CD4-positive, alpha-beta T cell (primary cell): ENCODE results near the gene HSH2D. TPM values are rescaled to one million over a fixed set of nuclear protein-coding genes. Genes with fewer than 3 reads are reported as not detected.

ENCODE experiments used
- ATAC-seq: fragments of 200-7000 bp; cut with Tn5 transposase; one replicate; pipeline ENCODE4 v1.10.0; 2022; ENCODE audit warnings: mild to moderate bottlenecking; ENCODE audit not compliant: poor library complexity
- CTCF ChIA-PET: fragments of 350-600 bp; sonication (Branson Sonifier 250); formaldehyde crosslinking; loops from one replicate; lab custom pipeline; 2021; ENCODE audit warnings: antibody characterized with exemption, inconsistent platforms; lab: Charles Lee
- POLR2A ChIA-PET: fragments of 350-600 bp; sonication (Branson Sonifier 250); formaldehyde crosslinking; loops from one replicate; lab custom pipeline; 2021; ENCODE audit warnings: antibody characterized with exemption, inconsistent platforms; lab: Charles Lee
- DNase-seq, 14 experiments: peaks; one replicate each; pipeline ENCODE4 v3.0.0-alpha.2; 2013 to 2020; ENCODE audit warnings: mixed read lengths in 2 of 14
- H3K27ac ChIP-seq, 2 donors: one replicate each; pipeline versions ENCODE4 v1.5.1 to v1.7.0; 2013; ENCODE audit warnings: low read length in 2 of 2, low read depth in 1 of 2, mild to moderate bottlenecking in 1 of 2
- H3K27me3 ChIP-seq, 2 experiments: 1 replicate in 1 of 2; 2 replicates in 1 of 2; pipeline versions ENCODE4 v1.6.1 to v1.7.0; 2013; ENCODE audit warnings: low read length in 2 of 2, control low read depth in 1 of 2, mild to moderate bottlenecking in 1 of 2, moderate library complexity in 1 of 2; ENCODE audit not compliant: insufficient read depth in 2 of 2, control insufficient read depth in 1 of 2
- H3K36me3 ChIP-seq: one replicate; pipeline ENCODE4 v1.6.1; 2013; ENCODE audit warnings: low read length, control low read depth; ENCODE audit not compliant: insufficient read depth
- H3K4me1 ChIP-seq: one replicate; pipeline ENCODE4 v1.6.1; 2013; ENCODE audit warnings: low read length, control low read depth; ENCODE audit not compliant: insufficient read depth
- H3K4me3 ChIP-seq: one replicate; pipeline ENCODE4 v1.5.1; 2013; ENCODE audit warnings: mild to moderate bottlenecking, low read length, moderate library complexity
- H3K9me3 ChIP-seq, 2 experiments: 1 replicate in 1 of 2; 2 replicates in 1 of 2; pipeline versions ENCODE4 v1.6.1 to v1.7.0; 2013; ENCODE audit warnings: low read length in 2 of 2, mild to moderate bottlenecking in 2 of 2, control low read depth in 1 of 2, moderate library complexity in 1 of 2; ENCODE audit not compliant: control insufficient read depth in 1 of 2, insufficient read depth in 1 of 2
- H3K27ac Mint-ChIP-seq: one replicate; pipeline ENCODE4 v1.8.0; 2020; ENCODE audit warnings: mixed read lengths
- H3K27me3 Mint-ChIP-seq: one replicate; pipeline ENCODE4 v1.8.0; 2021; ENCODE audit warnings: mixed read lengths
- H3K36me3 Mint-ChIP-seq: one replicate; pipeline ENCODE4 v1.8.0; 2021; ENCODE audit warnings: low read depth, mixed read lengths
- H3K4me1 Mint-ChIP-seq: one replicate; pipeline ENCODE4 v1.8.0; 2021; ENCODE audit warnings: low read depth, mixed read lengths
- H3K4me3 Mint-ChIP-seq: one replicate; pipeline ENCODE4 v1.8.0; 2020; ENCODE audit warnings: mild to moderate bottlenecking, mixed read lengths
- H3K9me3 Mint-ChIP-seq: one replicate; pipeline ENCODE4 v1.8.0; 2020; ENCODE audit warnings: mixed read lengths
- CTCF ChIP-seq: fragments of 200-600 bp; IDR thresholded peaks from one replicate; pipeline ENCODE4 v1.8.0; 2022; ENCODE audit warnings: antibody characterized with exemption, mild to moderate bottlenecking
- intact Hi-C, 2 experiments: fragments of 100-400 bp; cut with DNase I in 1 of 2; cut with micrococcal nuclease in 1 of 2; formaldehyde crosslinking; loops; one replicate each; pipeline versions ENCODE4 v1.15.1 to v1.9.0; 2023 to 2025; cut with DNase I, micrococcal nuclease
- total RNA-seq, 174 experiments: library from RNA in 2 of 174; stranded (reverse) in 2 of 174; gene quantifications; one replicate each; pipeline ENCODE4 v1.2.3 and lab custom pipeline; 2021 to 2026

The HSH2D gene
- total RNA-seq, 2 experiments from 2014 or later = 46.0 to 46.9 TPM

- TF ChIP-seq CTCF = no peak
- peaks cover 0 to 4% of the 10 kb centered on the region in 2 experiments for H3K9me3 ChIP-seq
- H3K27me3 ChIP-seq = no peaks in the 10 kb centered on the region
- peaks cover 5% of the 10 kb centered on the region for H3K4me1 ChIP-seq
- CTCF ChIA-PET = no interaction called here
- no peak overlapping the region for H3K4me3 ChIP-seq
- no peak for DNase-seq
- H3K36me3 ChIP-seq = no peaks in the 10 kb centered on the region
- ATAC-seq = no peak
- no peaks in the 10 kb centered on the region for H3K4me1 Mint-ChIP-seq
- H3K36me3 Mint-ChIP-seq = no peaks in the 10 kb centered on the region
- intact Hi-C loops = no loop called here
- no peak overlapping the region for H3K4me3 Mint-ChIP-seq
- no peak overlapping the region for H3K27ac ChIP-seq
- no peak overlapping the region for H3K27ac Mint-ChIP-seq
- no peaks in the 10 kb centered on the region for H3K9me3 Mint-ChIP-seq
- H3K27me3 Mint-ChIP-seq = no peaks in the 10 kb centered on the region
- POLR2A ChIA-PET = no interaction called here
These were observed 22.9 kb downstream of the HSH2D start for GRCh38 chr19:16166417-16166816.

- Histone ChIP-seq H3K4me1 (peaks cover 5% of the 10 kb centered on the region), H3K27me3 (no peaks in the 10 kb centered on the region), H3K27ac (no peak overlapping the region), H3K9me3 (peaks cover 0 to 4% of the 10 kb centered on the region in 2 experiments), H3K36me3 (no peaks in the 10 kb centered on the region), H3K4me3 (no peak overlapping the region)
- Mint-ChIP-seq H3K9me3 (no peaks in the 10 kb centered on the region), H3K36me3 (no peaks in the 10 kb centered on the region), H3K27ac (no peak overlapping the region), H3K27me3 (no peaks in the 10 kb centered on the region), H3K4me1 (no peaks in the 10 kb centered on the region), H3K4me3 (no peak overlapping the region)
- TF ChIP-seq CTCF = no peak
- CTCF ChIA-PET = no interaction called here
- POLR2A ChIA-PET = no interaction called here
- intact Hi-C loops = no loop called here
- no peak for DNase-seq
- no peak for ATAC-seq
These were observed 23.6 kb downstream of the HSH2D start for GRCh38 chr19:16167055-16167454.

DNA sequence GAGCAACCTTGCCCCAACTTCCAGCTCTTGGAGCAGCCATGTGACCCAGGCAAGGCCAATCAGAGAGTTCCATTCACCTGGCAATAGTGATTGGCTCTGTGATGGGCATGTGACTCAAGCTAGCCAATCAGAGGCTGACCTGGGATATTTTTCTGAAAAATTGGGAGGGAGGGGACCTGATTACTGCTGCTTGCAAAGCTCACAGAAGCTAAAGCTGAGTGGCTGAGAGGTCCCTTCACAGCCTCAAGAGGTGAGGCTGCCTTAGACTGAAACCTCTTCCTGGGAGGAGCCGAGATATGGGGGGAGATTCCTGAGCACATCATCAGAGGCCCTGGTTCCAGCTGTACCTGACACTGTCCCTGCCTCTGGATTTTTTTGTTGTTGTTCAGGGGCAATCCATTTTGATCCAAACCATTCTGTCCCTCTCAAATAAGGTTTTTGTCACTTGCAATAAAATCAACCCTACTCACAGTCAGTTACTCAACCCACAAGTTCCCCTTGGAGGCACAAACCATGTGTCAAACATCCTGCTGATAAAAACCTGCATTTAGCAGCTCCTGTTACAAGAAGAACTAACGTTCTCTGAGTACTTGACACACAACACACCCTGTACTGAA, 25.1 kb downstream of the HSH2D start:
- intact Hi-C loops = no loop called here
- peaks cover 5% of the 10 kb centered on the region for H3K4me1 ChIP-seq
- H3K27ac Mint-ChIP-seq = no peak overlapping the region
- ATAC-seq = no peak
- no peak overlapping the region for H3K4me3 Mint-ChIP-seq
- no peaks in the 10 kb centered on the region for H3K27me3 Mint-ChIP-seq
- H3K36me3 Mint-ChIP-seq = no peaks in the 10 kb centered on the region
- no peaks in the 10 kb centered on the region for H3K9me3 Mint-ChIP-seq
- H3K4me1 Mint-ChIP-seq = no peaks in the 10 kb centered on the region
- H3K4me3 ChIP-seq = no peak overlapping the region
- H3K9me3 ChIP-seq = peaks cover 0 to 4% of the 10 kb centered on the region in 2 experiments
- POLR2A ChIA-PET = interaction anchor here (0.9 kb wide), 1 partner anchor 25 kb away, joined by 3 read pairs; the partner anchor contains the start of gene HSH2D
- CTCF ChIA-PET = interaction anchor here (1.2 kb wide), 1 partner anchor 106 kb away, joined by 3 read pairs; no protein-coding TSS in a partner anchor
- no peaks in the 10 kb centered on the region for H3K27me3 ChIP-seq
- TF ChIP-seq CTCF = no peak
- peak in 1 of 14 experiments; percentile 39 for DNase-seq
- H3K36me3 ChIP-seq = no peaks in the 10 kb centered on the region
- no peak overlapping the region for H3K27ac ChIP-seq
